ENCODE results near the gene UVRAG.
"Not testable (repeated sequence)": the region's sequence is repeated elsewhere in the genome, so short reads cannot be mapped to it uniquely, and the experiment has no call there.

UVRAG gene

DNA sequence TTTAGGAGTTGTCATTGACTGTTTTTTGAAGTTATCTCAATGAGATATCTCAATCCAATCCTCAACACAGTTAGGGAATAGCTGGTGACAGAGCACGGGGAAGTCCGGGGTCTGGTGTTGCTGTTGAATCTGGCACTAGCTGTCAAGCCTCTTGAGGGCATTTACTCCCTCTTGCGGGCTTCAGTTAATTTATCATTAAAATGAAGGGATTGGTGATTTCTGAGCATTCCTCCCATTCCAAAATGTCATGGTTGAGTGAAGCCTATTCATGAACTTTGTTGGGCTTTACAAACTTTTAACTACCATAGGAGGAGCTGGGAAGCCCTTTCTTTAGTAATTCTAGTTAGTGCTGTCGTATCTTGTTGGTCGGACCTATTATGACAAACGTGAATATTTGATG, 40.2 kb downstream of the UVRAG start:
- FAIRE-seq, result no peak
- TF ChIP-seq POLR2A (IDR thresholded peaks at IDR 0.05; ENCODE audit: low read depth, low read length), result no peak
- DNase-seq (ENCODE audit: insufficient read length, low spot score), result no peak

DNA sequence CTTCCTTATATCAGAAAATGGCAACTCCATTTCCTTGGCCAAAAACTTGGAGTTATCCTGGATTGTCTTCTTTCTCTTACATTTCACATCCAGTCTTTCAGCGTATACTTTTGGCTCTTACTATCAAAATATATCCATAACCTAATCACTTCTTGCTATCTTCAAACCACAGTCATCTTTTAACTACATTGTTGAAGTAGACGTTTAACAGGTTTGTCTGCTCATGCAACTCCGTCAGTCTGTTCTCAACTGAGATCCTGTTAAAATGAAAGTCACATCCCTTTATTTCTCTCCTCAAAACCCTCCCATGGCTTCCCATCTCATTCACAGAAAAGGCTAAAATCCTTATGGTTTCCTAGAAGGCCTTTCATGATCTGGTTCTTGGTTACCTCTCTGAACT, 41.9 kb downstream of the UVRAG start:
- TF ChIP-seq POLR2A (IDR thresholded peaks at IDR 0.05; ENCODE audit: low read depth, low read length), result no peak
- FAIRE-seq (no peak), DNase-seq (ENCODE audit: insufficient read length, low spot score) (no peak)

DNA sequence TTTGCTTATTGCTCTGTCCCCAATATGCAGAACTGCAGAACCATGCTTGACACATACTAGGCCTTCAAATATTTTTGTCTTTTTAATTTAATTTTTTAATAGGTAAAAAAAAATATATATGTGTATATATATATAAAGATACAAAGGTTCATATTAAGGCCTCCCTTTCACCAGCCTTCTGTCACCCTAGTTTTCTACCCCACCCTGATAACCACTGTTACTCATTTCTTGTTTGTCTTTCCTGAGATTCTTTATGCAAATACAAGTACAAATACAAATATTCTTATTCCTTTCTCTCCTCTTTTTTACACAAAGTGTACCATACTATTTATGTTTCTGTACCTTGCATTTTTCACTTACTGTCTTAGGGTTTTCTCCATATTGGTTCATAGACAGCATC, 43.0 kb downstream of the UVRAG start:
- TF ChIP-seq POLR2A (IDR thresholded peaks at IDR 0.05; ENCODE audit: low read depth, low read length), result no peak
- DNase-seq (ENCODE audit: insufficient read length, low spot score) (no peak), FAIRE-seq (no peak)

DNA sequence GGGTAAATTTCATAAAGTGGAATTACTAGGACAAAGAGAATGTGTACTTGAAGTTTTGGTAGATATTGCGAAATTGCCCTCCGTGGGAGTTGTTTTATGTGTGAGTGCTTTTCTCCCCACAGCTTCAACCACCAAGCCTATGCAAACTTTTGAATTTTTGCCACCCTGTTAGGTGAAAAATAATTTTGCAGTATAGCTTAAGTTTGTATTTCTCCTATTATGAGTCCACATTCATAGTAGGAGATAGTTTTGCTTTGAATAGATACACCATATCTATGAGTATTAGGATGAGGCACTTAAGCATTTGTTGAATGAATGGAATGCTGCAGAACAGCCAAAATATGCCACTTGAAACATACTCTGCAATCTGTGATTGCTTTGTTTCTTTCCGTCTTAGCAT, 43.6 kb downstream of the UVRAG start:
- DNase-seq (ENCODE audit: insufficient read length, low spot score), result no peak
- FAIRE-seq, result no peak
- TF ChIP-seq POLR2A (IDR thresholded peaks at IDR 0.05; ENCODE audit: low read depth, low read length), result no peak

DNA sequence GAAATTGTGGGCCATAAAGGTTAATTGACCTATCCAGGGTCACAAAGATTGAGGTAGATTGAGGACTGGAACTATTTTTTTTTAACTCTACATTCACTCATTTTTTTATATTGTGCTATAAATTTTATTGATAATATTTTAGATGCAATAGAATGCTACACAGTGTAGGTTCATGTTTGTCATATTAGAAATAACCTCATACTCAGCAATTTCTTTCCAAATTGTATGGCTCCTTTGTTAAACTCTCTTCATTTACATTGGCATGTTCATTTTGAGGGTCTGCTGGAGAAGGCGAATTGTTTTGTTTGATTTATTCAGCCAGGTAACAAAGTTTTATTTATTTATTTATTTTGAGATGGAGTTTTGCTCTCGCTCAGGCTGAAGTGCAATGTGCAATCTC, 44.6 kb downstream of the UVRAG start:
- DNase-seq (ENCODE audit: insufficient read length, low spot score) (no peak), FAIRE-seq (no peak)
- no peak for TF ChIP-seq POLR2A (IDR thresholded peaks at IDR 0.05; ENCODE audit: low read depth, low read length)

DNA sequence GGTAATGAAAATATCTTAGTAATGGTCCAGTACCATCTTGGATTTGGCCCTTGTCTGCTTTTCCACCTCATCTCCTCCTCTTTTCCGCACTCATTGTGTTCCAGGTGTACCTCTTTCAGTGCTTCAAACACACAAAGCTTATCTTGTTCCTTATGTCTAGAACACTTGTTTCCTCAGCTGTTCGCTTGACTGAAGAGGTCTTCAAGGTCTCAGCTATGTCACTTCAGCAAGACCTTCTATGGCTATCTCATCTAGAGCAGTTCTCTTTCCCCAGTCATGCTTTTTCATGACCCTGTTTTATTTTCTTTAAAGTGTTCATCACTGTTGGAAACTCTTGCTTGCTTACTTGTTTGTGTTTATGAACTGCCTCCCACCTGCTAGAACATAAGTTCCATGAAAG, 47.4 kb downstream of the UVRAG start:
- TF ChIP-seq POLR2A (IDR thresholded peaks at IDR 0.05; ENCODE audit: low read depth, low read length), result no peak
- DNase-seq (ENCODE audit: insufficient read length, low spot score) (no peak), FAIRE-seq (no peak)

DNA sequence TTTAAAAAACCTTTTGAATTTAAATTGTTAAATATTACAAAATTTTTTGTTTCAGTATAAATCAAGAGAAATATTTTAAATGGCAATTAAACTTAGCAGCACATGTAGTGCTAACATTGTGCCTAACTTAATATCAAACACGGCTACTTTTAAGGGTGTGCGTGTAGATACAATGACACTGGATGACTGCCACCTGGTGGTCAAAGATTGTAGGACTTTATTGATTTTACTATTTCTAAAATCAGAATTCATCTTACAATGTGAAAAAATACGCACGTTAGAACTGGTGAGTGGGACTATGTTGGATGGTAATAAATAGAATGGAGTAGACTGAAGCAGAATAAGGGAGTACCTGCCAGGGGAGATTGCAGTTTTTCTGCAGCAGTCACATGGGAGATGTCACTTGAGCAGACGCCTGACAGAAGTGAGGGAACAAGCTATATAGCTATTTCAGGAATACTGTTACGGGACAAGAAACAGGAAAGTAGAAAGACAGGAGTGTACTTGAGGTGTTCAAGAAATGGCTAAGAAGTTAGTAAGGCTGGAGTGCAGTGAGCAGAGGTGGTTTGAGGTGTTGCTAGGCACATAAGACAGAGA, 52.9 kb downstream of the UVRAG start:
- DNase-seq (ENCODE audit: insufficient read length, low spot score) (no peak), FAIRE-seq (peak; percentile 20)
- no peak for TF ChIP-seq POLR2A (IDR thresholded peaks at IDR 0.05; ENCODE audit: low read depth, low read length)

DNA sequence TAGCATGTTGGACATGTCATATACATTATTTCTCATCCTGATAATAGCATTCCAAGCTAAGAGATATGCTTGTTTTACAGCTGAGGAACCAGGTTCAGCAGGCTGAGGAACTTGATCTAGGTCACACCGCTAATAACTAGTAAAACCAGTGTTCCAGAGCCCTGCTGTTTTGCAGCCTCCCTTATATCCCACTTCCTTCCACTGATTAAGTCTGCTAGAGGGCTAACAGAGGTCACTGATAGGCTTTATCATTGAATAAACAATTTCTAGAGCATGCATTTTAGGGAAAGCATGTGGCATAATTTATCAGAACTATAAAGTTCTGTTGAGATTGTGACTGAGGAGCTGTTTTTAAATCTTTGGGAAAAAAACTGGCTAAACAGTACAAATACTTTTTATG, 54.0 kb downstream of the UVRAG start:
- no peak for FAIRE-seq
- no peak for TF ChIP-seq POLR2A (IDR thresholded peaks at IDR 0.05; ENCODE audit: low read depth, low read length)
- no peak for DNase-seq (ENCODE audit: insufficient read length, low spot score)

DNA sequence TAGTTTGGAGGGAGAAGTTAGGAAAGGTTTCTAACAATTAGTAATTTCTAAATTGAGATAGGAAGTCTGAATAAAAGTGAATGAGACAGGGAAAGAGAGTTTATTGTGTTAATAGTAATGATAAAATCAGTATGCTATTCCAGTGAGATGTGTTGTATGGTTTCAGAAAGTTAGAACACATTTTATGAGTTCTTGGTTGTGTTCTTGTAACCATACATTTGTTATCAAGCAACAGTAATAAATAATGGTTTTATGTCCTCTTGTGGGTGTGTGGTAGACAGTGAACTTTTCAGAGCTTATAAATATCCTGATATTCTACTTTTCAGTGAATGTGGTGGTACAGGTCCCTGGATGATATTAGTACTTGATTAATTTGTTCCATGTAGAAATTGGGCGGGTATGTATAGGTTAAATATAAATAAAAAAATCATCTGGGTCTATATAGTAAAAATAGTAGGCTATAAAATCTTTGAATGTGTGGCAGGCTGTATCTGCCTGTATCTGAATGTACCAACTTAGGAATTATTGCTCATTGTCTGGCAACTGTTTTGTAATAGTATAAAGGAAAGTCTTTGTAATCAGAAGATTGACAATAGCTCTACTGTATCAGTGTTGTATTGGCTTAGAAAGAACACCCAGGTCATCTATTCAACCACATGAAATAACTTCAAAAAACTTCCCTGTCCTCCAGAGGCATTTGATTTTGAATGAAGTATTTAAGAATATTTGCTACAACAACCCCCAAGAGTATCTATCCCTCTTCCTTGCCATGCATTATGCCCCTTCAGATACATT, 54.8 kb downstream of the UVRAG start:
- FAIRE-seq (no peak), DNase-seq (ENCODE audit: insufficient read length, low spot score) (no peak)
- TF ChIP-seq POLR2A (IDR thresholded peaks at IDR 0.05; ENCODE audit: low read depth, low read length), result no peak

DNA sequence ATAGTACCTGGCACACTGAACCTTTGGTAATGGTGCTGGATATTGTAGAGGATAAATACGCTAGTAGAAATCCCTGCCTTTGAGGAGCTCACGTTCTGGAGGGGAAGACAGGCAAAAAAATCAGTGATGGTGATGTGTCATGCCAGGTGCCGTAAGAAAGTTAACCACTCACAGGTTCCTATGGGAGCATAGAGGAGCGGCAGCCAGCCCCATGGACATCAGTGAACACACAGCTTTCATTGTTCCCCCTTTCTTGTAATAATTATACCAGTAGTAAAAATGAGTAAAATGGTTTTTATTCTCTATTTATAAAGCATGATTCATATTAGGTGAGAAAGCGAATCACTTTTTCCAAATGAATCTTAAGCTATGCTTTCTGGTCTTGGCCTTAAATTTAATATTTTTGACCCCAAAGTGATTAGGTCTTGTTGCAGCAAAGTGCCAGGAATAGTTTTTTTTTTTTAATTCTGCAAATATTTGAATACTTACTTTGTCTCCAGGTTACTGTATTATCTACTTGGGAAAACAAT, 57.9 kb downstream of the UVRAG start:
- TF ChIP-seq POLR2A (IDR thresholded peaks at IDR 0.05; ENCODE audit: low read depth, low read length), result no peak
- FAIRE-seq (no peak), DNase-seq (ENCODE audit: insufficient read length, low spot score) (no peak)

DNA sequence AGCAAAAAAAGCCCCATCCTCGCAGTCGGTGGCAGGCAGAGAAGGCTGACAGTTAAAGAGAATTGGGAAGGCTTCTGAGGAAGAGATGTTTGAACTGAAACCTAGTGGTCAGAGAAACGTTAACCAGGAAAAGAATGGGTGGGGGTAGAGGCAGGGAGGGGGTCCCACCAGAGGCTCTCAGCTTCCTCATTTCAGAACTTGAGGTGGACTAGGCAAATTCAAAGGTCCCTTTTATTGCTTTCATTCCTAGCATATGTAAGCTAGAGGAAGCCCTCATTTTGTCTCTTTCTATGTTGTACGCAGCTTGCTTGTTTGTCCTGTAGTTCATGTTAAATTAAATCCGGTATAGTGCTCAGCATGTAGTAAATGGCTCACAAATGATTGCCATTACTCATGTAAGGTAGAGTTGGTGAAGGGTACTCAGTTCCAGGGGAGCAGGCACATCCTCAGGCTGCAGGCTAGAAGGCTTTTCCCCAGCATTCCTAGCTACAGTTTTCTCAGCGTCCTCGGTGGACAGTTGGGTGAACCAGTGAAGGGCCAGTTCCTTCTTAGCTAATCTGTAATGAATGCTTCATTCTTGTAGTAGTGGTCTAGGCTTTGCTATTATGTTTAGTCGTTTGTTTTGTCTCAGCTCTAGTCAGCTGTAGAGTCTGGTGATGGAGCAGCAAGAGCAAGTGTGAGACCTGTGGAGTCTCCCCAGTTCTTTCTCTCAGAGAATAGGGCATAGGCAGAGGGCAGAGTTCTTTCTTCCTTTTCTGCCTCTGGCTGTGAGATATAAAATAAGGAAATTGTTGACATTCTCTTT, 58.6 kb downstream of the UVRAG start:
- no peak for TF ChIP-seq POLR2A (IDR thresholded peaks at IDR 0.05; ENCODE audit: low read depth, low read length)
- no peak for FAIRE-seq
- no peak for DNase-seq (ENCODE audit: insufficient read length, low spot score)

DNA sequence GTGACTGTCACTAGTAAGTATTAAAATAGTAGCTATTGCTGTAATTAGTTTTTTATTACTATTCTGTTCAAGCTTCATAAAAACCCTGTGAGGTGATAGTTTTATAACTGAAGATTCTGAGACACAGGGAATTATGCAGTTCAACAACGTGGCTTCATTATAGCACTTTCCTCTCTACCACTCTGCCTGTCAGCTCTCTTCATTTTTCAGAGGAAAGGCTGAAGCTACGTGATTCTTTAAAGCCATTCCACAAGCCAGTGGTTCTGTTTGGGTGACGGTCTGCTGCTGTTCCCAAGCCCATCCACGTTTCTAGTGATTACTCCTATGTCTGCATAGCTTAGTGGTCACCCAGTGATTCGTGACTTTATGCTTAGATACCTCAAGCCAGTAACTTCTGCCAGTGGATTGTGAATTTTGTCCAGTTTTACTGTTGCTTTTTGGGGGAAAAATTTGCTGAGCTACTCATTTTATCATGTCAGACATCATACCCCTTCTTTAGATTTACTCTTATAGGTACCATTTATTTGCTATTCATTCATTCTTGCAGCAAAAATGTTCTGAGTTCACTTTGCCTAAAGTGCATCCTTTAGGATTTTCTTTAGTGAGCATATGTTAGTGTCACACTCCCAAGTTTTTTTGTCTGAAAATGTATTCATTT, 59.8 kb downstream of the UVRAG start:
- no peak for TF ChIP-seq POLR2A (IDR thresholded peaks at IDR 0.05; ENCODE audit: low read depth, low read length)
- FAIRE-seq, result no peak
- no peak for DNase-seq (ENCODE audit: insufficient read length, low spot score)

DNA sequence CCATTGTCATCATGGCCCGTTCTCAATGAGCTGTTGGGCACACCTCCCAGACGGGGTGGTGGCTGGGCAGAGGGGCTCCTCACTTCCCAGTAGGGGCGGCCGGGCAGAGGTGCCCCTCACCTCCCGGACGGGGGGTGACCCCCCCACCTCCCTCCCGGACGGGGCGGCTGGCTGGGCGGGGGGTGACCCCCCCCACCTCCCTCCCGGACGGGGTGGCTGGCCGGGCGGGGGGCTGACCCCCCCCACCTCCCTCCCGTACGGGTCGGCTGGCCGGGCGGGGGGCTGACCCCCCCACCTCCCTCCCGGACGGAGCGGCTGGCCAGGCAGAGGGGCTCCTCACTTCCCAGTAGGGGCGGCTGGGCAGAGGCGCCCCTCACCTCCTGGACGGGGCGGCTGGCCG, 62.3 kb downstream of the UVRAG start:
- DNase-seq (ENCODE audit: insufficient read length, low spot score); FAIRE-seq: not testable (repeated sequence)

DNA sequence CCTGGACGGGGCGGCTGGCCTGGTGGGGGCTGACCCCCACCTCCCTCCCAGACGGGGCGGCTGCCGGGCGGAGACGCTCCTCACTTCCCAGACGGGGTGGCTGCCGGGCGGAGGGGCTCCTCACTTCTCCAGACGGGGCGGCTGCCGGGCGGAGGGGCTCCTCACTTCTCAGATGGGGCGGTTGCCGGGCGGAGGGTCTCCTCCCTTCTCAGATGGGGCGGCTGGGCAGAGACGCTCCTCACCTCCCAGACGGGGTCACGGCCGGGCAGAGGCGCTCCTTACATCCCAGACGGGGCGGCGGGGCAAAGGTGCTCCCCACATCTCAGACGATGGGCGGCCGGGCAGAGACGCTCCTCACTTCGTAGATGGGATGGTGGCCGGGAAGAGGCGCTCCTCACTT, 62.9 kb downstream of the UVRAG start:
- DNase-seq (ENCODE audit: insufficient read length, low spot score); FAIRE-seq: not testable (repeated sequence)
